HG03354 (cell line): ENCODE measurements around the gene ZNF316.

Experiments
- ATAC-seq: cut with Tn5 transposase; IDR thresholded peaks from one replicate; pipeline ENCODE4 v1.9.1; 2021; ENCODE audit warnings: mild to moderate bottlenecking; ENCODE audit not compliant: unreplicated experiment, poor library complexity, severe bottlenecking

Gene ZNF316

GRCh38 chr7:6643915-6644625 is 7.0 kb downstream of the ZNF316 start:
- no peak for ATAC-seq

GRCh38 chr7:6644728-6645127 is 7.6 kb downstream of the ZNF316 start:
- no peak for ATAC-seq

GRCh38 chr7:6646465-6646864 is 9.3 kb downstream of the ZNF316 start:
- ATAC-seq, result no peak

GRCh38 chr7:6647080-6647479 is 10.0 kb downstream of the ZNF316 start:
- no peak for ATAC-seq

GRCh38 chr7:6647541-6647940 is 10.4 kb downstream of the ZNF316 start:
- ATAC-seq, result no peak

GRCh38 chr7:6648066-6648814 is 11.1 kb downstream of the ZNF316 start:
- ATAC-seq, result no peak

- ATAC-seq, result no peak
Observed at GRCh38 chr7:6648815-6649104, 11.6 kb downstream of the ZNF316 start.

- ATAC-seq, result no peak
Observed at GRCh38 chr7:6649241-6649961, 12.3 kb downstream of the ZNF316 start.

GRCh38 chr7:6650086-6650485 is 13.0 kb downstream of the ZNF316 start:
- no peak for ATAC-seq

GRCh38 chr7:6650521-6651011 is 13.4 kb downstream of the ZNF316 start:
- no peak for ATAC-seq

GRCh38 chr7:6651851-6652445 is 14.8 kb downstream of the ZNF316 start:
- no peak for ATAC-seq

- ATAC-seq, result no peak
Observed at GRCh38 chr7:6652446-6653011, 15.4 kb downstream of the ZNF316 start.

- no peak for ATAC-seq
Observed at GRCh38 chr7:6653071-6654003, 16.2 kb downstream of the ZNF316 start.

- no peak for ATAC-seq
Observed at GRCh38 chr7:6654113-6654841, 17.2 kb downstream of the ZNF316 start.

- no peak for ATAC-seq
Observed at GRCh38 chr7:6654842-6655610, 17.9 kb downstream of the ZNF316 start.

- no peak for ATAC-seq
Observed at GRCh38 chr7:6655636-6656385, 18.7 kb downstream of the ZNF316 start.

GRCh38 chr7:6656413-6656812 is 19.3 kb downstream of the ZNF316 start:
- ATAC-seq, result no peak
